HG02763 (cell line): Measurements from ENCODE around the gene EMILIN1.
"Not testable (repeated sequence)": the region's sequence is repeated elsewhere in the genome, so short reads cannot be mapped to it uniquely, and the experiment has no call there.

ENCODE experiments used
- ATAC-seq: cut with Tn5 transposase; IDR thresholded peaks from one replicate; pipeline ENCODE4 v1.9.1; 2021; ENCODE audit warnings: mild to moderate bottlenecking, moderate library complexity; ENCODE audit not compliant: unreplicated experiment

The EMILIN1 gene

GRCh38 chr2:27053776-27054175, 24.6 kb upstream of the EMILIN1 start:
- no peak for ATAC-seq

- ATAC-seq: no peak
Measured at GRCh38 chr2:27054721-27055120, 23.7 kb upstream of the EMILIN1 start.

- ATAC-seq: no peak
Measured at GRCh38 chr2:27057184-27057583, 21.2 kb upstream of the EMILIN1 start.

- ATAC-seq: no peak
Measured at GRCh38 chr2:27058210-27058609, 20.2 kb upstream of the EMILIN1 start.

GRCh38 chr2:27059141-27059820, 19.1 kb upstream of the EMILIN1 start:
- no peak for ATAC-seq

GRCh38 chr2:27060323-27060722, 18.1 kb upstream of the EMILIN1 start:
- no peak for ATAC-seq

- no peak for ATAC-seq
Measured at GRCh38 chr2:27065128-27065527, 13.3 kb upstream of the EMILIN1 start.

GRCh38 chr2:27067385-27067784, 11.0 kb upstream of the EMILIN1 start:
- ATAC-seq: no peak

GRCh38 chr2:27069436-27069835, 9.0 kb upstream of the EMILIN1 start:
- no peak for ATAC-seq

- ATAC-seq: no peak
Measured at GRCh38 chr2:27069961-27070618, 8.3 kb upstream of the EMILIN1 start.

GRCh38 chr2:27070653-27071276, 7.7 kb upstream of the EMILIN1 start:
- no peak for ATAC-seq

- ATAC-seq: peak; percentile 88
Measured at GRCh38 chr2:27071277-27071989, 7.0 kb upstream of the EMILIN1 start, which contains the start of gene OST4. Gene OST4 (minus strand): TSS chr2:27071654.

- peak; percentile 27 for ATAC-seq
Measured at GRCh38 chr2:27071990-27072830, 6.2 kb upstream of the EMILIN1 start.

GRCh38 chr2:27072920-27073319, 5.5 kb upstream of the EMILIN1 start:
- no peak for ATAC-seq

- no peak for ATAC-seq
Measured at GRCh38 chr2:27073782-27074181, 4.6 kb upstream of the EMILIN1 start.

GRCh38 chr2:27074738-27075565, 3.5 kb upstream of the EMILIN1 start:
- no peak for ATAC-seq

- not testable (repeated sequence) for ATAC-seq
Measured at GRCh38 chr2:27075566-27075871, 2.9 kb upstream of the EMILIN1 start.

- ATAC-seq: no peak
Measured at GRCh38 chr2:27076323-27076722, 2.1 kb upstream of the EMILIN1 start.

GRCh38 chr2:27077231-27077630, 1.2 kb upstream of the EMILIN1 start:
- no peak for ATAC-seq
